ENCODE measurements around the gene BORCS6. TPM values are rescaled to one million over a fixed set of nuclear protein-coding genes. Genes with fewer than 3 reads are reported as not detected.

The BORCS6 gene
- total and polyA plus RNA-seq, 2 of the 13 experiments (the other 11 are each of a cell fraction or from before 2014, with no cell fraction given): 2.0 to 5.1 TPM

- TF ChIP-seq ZBTB20 (CRISPR knock-in tag; IDR thresholded peaks at IDR 0.05; ENCODE audit: borderline replicate concordance, low read depth) (peak; percentile 51; the same call in 1 of the 2 replicates), ERF (CRISPR knock-in tag; IDR thresholded peaks at IDR 0.05) (0 out of 2 replicates have a peak, but pooled peaks have one; percentile 13), RFX5 (IDR thresholded peaks at IDR 0.05; ENCODE audit: low read depth, low read length) (no peak), TBX2 (CRISPR knock-in tag; IDR thresholded peaks at IDR 0.05; ENCODE audit: borderline replicate concordance) (no peak; the same call in 1 of the 2 replicates), ZNF562 (CRISPR knock-in tag; IDR thresholded peaks at IDR 0.05; ENCODE audit: borderline replicate concordance) (no peak), KDM2A (CRISPR knock-in tag; IDR thresholded peaks at IDR 0.05; ENCODE audit: borderline replicate concordance, low read depth) (peak; percentile 82), ZNF460 (CRISPR knock-in tag; IDR thresholded peaks at IDR 0.05; ENCODE audit: borderline replicate concordance) (no peak), ZNF7 (CRISPR knock-in tag; IDR thresholded peaks at IDR 0.05) (no peak), HNF4G (IDR thresholded peaks at IDR 0.05; ENCODE audit: borderline replicate concordance, low read depth, low read length) (no peak), HNF4G (CRISPR knock-in tag; IDR thresholded peaks at IDR 0.05; ENCODE audit: borderline replicate concordance, low read depth) (no peak), PTBP1 (IDR thresholded peaks at IDR 0.05; ENCODE audit: low read depth, low read length, poor library complexity, severe bottlenecking) (no peak), RFX1 (IDR thresholded peaks at IDR 0.05) (no peak), HNF1A (IDR thresholded peaks at IDR 0.05; ENCODE audit: low read depth) (no peak), HNF1A (CRISPR knock-in tag; IDR thresholded peaks at IDR 0.05; ENCODE audit: borderline replicate concordance) (peak; percentile 48; the same call in 1 of the 2 replicates), GPN1 (CRISPR knock-in tag; IDR thresholded peaks at IDR 0.05; ENCODE audit: borderline replicate concordance) (no peak), ZNF362 (CRISPR knock-in tag; IDR thresholded peaks at IDR 0.05; ENCODE audit: borderline replicate concordance) (no peak), ZNF619 (CRISPR knock-in tag; IDR thresholded peaks at IDR 0.05) (no peak), ZMAT3 (CRISPR knock-in tag; conservative IDR thresholded peaks at IDR 0.05) (0 out of 2 replicates have a peak, but pooled peaks have one; percentile 10), MTF1 (CRISPR knock-in tag; IDR thresholded peaks at IDR 0.05) (no peak), ZNF205 (CRISPR knock-in tag; IDR thresholded peaks at IDR 0.05) (peak; percentile 96), ZMYM3 (CRISPR knock-in tag; IDR thresholded peaks at IDR 0.05) (peak; percentile 69), ZNF891 (CRISPR knock-in tag; IDR thresholded peaks at IDR 0.05) (no peak), POLR2AphosphoS5 (IDR thresholded peaks at IDR 0.05; ENCODE audit: low read depth, low read length) (no peak), ATM (IDR thresholded peaks at IDR 0.05; ENCODE audit: borderline replicate concordance) (no peak)
Observed at GRCh38 chr17:8185582-8186445, 4.2 kb downstream of the BORCS6 start (continued).

Measured in HepG2 (cell line).